ENCODE data around the gene GNB1. TPM values are rescaled to one million over a fixed set of nuclear protein-coding genes. Genes with fewer than 3 reads are reported as not detected.

Gene GNB1
- total RNA-seq, 1 donor from 2014 or later, result 97.3 TPM

DNA sequence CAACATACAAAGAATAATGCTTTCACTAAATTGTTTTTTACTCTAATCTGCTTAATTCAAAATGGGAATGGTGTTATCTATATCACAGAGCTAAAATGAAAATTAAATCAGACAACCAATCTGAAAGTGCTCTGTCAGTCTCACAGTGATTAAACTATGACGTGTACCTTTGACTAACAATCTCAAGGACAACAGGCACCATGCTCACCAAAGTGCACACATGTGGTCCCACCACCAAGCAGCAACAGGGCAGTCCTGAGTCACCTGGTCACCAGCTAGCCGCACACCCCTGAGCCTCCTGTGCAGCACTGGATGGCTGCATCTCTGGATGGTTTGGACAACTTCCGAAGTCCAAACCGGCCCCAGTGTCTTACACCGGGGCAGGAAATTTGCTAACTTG, 58.1 kb downstream of the GNB1 start:
- DNase-seq (ENCODE audit: low spot score), result no peak
- ATAC-seq, result peak; percentile 17

DNA sequence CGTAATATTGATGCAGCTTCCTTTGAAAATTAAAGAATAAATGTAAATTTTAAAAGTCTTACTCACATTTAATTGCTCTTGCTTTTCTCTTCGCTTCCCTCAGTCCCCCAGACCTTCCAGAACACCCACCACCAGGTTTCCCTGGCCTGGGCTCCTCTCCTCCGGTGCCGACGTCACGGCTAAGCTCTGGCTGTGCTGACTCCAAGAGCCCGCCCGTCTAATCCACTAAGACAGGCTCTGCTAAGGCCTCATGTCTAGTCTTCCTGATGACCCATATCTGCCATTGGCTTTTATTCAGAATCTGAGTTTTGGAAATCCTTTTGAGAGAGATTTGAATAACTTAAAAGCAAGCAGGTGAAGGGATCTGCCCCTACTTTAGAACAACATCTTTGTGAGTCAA, 58.7 kb downstream of the GNB1 start:
- DNase-seq (ENCODE audit: low spot score) (no peak), ATAC-seq (no peak)

DNA sequence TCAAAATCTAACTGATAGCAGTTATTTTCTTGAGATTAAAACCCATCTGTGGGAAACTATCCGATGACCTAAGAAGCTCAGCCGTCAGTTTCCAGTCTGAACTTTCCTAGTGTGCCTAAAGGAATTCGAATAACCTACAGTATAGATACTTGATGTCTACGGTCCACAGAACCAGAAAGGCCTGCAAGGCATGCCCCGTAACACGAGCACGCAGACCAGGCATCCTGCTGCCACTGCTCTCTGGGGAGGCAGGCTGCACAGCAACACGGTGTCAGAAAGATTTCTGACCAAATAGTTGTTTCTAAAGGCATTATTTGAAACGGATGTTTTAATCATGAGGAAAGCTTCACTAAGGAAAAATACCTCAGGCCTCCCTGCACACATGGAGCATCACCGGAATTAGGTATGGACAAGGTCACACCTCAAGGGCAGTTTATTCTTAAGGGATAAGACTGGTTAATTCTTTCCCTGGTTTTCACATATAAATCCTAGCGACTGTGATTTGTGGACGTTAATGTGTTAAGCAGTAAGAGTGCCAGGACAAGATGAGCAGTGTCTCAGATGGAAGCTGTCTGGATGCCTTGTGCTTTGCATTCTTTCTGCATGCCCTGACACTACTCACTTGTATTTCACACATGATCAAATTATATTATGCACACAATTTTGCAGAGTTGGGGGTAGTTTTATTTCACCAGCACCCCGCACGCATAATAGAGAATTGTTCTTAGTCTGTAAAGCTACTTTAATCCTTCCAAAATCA, 63.6 kb downstream of the GNB1 start:
- DNase-seq (ENCODE audit: low spot score), result no peak
- no peak for ATAC-seq

DNA sequence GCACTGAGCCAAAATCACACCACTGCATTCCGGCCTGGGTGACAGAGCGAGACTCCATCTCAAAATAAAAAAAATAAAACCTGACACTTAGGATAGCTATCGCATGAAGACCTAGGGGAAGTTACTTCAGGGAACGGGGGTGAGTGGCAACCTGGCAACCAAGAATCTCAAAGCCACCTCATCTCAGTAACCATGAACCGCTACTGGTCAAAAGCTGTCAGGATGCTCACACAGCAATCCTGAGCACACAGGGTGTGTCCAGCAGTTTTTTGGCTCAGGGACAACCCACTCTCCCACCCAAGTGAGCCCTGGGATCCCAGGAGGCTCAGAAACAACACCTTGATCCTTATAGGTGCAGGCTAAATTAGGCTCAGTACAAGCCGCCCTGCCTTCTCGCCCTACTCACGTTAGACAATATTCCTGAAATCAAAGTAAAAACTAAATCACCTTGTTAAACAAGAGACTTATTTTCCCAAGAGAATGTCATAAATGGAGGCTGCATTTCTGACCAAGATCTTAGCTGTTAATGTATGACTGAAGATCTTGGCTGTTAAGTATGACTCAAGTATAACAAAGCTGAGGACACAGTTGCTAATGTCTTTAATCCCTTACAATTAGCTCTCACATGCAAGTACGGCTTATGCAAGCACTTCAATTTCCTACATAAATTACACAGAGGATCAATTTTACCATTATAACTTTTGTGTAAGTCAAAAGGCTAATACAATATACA, 64.4 kb downstream of the GNB1 start:
- ATAC-seq, result no peak

DNA sequence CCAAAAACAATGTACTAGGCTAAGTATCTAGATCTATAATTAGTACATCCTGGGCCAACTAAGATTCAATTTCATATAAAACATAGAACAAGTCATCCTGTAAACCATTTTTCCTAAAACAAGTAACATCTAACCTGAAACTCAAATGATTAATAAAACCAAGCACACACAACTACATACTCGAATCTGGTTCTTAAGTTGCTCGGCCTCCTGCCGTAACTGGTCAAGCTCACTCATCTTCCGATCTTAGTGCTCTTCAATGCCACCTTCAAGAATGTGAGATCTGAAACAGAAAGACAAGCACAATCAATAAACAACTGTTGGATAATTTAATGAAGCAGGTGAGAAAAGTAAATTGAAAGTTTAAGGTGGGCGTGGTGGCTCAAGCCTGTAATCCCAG, 65.7 kb downstream of the GNB1 start:
- ATAC-seq, result no peak

More for the DNA sequence above, 64.4 kb downstream of the GNB1 start:
- no peak for DNase-seq (ENCODE audit: low spot score)

DNA sequence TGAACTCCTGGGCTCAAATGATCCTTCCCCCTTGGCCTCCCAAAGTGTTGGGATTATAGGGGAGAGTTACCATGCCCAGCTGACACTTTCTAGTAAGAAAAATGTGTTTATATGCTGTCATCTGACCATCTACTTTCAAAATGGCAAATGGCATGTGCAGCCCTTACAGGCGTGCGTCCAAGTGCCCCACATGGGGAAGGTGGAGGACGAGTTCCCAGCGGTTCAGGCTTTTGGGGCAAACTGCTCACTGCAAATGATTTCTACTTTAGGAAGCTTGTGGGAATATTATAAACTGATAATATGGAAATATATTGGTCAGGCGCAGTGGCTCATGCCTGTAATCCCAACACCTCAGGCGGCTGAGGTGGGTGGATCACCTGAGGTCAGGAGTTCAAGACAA, 71.1 kb downstream of the GNB1 start:
- no peak for DNase-seq (ENCODE audit: low spot score)
- ATAC-seq, result no peak

More for the DNA sequence above, 65.7 kb downstream of the GNB1 start:
- no peak for DNase-seq (ENCODE audit: low spot score)

DNA sequence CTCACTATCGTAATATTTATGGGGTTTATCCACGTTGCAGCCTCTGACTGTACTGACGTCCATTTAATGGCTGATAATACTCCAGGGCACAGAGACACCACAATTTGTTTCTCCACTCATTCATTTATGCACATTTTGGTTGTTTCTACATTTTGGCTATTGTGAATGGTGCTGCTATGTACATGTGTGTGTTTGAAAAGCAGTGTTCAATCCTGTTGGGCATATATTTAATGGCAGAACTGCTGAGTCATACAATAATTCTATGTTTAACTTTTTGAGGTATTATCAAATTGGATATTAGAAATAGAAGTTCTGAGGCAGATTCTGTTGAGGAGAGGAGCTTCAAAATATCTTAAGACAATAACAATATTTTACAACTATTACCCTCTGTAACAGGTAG, 73.7 kb downstream of the GNB1 start:
- ATAC-seq, result no peak
- no peak for DNase-seq (ENCODE audit: low spot score)

DNA sequence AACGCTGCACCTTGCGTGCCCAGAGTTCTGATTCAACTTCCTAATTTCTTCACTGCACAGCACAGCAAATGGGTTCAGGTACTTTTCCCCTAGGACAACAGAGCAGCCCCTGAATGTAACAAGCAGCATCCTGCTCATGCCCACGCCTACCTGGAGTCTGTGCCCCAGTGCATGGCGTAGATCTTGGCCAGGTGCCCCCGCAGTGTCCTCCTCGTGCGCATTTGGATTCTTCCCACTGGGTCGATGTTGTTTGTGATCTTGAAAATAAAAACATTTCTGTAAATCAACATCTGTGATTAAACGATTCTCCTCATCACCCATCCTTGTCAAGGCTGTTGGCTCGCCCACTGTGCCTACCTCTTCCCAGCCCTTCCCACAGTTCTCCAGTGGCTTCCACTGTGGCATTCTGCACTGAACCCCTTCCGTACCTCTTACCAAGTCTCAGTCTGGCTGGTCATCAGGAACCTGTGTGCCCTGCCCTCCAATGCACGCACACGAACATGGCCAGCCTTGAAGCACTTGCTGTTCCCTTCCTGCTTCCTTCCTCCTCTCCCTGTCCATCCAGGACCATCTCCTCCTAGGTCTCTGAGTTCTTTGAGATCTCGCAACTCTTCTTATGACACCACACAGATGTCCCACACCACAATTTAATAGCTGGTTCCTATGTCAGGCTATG, 75.1 kb downstream of the GNB1 start:
- ATAC-seq, result peak; percentile 24
- DNase-seq (ENCODE audit: low spot score), result no peak

DNA sequence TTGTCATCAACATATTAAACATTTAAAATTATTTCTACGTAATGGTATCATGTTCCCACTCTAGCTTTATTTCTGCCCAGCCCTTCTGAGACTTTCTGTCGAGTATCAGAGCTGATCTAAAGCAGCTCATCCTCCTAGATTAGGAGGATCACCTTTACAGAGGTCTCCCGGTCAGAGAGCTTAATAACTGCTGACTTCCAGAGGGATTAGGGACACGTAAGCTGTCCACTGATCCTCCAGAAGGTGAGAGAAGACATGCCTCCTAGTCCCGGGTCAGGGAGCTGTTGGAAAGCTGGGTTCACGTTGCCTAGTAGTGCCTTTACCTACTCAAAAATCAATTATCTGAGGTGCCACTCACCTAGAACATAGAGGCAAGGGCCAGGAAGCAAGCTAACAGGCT, 81.4 kb downstream of the GNB1 start:
- ATAC-seq (no peak), DNase-seq (ENCODE audit: low spot score) (no peak)

DNA sequence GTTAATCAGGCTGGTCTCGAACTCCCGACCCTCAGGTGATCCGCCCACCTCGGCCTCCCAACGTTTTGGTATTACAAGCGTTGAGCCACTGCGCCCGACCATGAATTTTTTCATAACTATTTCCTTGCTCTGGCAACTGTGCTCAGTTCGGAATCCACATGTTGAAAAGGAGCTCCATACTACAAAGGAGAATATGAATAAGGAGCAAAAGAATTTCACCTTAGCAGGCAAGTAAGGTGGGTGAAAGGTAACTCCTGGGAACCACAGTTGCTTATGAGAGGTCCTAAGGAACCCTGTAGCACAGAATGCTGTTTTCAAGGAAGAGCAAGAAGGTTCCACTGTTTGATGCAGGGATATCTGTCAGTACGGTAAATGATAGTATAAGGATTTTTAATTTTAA, 82.7 kb downstream of the GNB1 start:
- DNase-seq (ENCODE audit: low spot score), result no peak
- ATAC-seq, result no peak

DNA sequence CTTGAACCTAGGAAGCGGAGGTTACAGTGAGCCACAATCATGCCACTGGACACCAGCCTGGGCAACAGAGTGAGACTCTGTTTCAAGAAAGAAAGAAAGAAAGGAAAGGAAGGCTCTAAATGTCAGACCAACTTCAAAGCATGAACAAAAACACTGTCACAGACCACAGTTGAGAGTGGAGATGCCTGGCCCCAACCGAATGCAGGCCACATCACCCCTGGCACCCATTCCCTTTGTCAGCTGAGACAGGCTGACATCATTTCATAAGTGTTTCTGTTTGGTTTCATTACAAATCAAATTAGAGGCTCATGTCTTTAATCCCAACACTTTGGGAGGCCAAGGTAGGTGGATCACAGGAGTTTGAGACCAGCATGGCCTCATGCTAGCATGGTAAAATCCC, 84.0 kb downstream of the GNB1 start:
- no peak for DNase-seq (ENCODE audit: low spot score)
- no peak for ATAC-seq

DNA sequence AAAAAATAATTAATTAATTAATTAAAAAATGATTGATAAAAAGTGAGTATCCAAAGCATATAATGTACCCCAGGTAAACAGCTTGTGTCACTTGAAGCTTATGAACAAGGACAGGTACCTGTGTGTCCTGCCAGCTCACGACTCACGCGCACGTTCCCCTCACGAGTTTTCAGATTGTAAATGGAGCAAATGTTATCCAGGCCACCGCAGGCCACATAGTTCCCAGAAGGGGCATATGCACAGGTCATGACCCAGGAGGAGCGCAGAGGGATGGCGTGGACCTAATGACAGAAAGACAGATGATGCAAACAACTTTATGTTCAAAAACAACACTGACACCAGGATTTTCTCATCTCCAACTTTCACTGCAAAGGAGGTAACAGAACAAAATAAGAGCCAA, 86.6 kb downstream of the GNB1 start:
- DNase-seq (ENCODE audit: low spot score), result no peak
- no peak for ATAC-seq

DNA sequence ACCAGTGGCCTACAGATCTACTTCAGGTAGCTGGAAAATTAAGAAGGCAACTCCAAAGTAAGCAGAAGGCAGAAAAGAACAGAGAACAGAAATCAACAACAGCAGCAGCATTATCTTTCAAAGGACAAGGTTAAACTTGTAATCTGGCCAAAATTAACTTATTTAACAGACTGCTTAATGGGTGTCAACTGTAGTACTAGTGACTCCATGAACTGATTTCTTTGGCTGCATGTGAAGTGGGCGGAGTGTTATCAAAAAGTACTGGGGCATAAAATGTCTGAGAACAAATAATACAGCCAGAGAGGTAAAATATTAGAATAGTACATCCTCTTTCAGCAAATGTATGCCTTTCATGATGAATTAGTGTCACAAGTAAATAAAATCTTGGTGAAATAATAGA, 88.0 kb downstream of the GNB1 start:
- ATAC-seq (no peak), DNase-seq (ENCODE audit: low spot score) (no peak)

DNA sequence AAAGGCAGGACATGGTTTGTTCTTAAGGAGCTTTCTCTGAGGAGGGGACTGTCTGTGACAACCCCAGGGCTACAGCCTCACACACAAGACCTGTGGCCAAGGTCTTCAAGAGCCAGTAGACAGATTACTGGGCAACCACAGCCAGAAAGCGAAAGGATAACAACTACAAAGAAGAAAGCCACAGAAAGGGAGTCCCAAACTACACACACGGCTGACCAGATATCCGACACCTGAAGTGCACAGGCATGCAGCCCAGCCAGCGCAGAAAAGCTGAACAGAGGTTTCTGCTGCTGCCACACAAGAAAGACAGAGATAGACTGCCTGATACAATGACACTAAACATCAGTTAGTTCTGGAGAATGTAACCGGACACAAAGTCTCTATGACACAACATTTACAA, 91.2 kb downstream of the GNB1 start:
- ATAC-seq, result no peak
- DNase-seq (ENCODE audit: low spot score), result no peak

DNA sequence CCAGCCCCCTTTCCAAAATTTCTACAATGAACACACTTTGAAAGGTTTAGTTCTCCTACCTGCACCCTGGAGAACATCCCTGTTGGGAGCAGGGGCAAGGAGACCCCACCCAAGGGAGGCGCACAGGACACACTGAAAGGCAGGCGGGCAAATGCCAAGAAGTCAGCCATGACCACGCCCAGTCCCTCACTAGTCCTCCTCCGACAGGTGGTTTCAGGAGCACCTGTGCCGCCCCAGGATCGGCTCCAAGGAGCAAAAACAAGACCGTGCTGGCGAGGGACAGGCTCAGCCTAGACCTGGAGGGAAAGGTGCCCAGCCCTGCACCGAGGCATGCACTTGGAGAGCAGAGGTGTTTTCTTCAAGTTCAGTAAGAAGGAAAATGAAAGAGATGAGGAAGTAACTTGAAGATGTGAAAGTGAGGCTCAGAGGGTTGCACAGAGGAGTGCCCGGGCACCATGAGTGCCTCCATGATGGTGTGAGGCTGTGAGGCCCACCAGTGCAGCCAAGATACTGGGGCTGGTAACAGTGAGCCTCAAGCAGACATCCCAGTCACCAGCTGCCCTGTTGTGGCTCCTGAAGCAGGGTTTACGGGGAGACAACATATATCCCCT, 93.1 kb downstream of the GNB1 start:
- DNase-seq (ENCODE audit: low spot score) (no peak), ATAC-seq (no peak)

DNA sequence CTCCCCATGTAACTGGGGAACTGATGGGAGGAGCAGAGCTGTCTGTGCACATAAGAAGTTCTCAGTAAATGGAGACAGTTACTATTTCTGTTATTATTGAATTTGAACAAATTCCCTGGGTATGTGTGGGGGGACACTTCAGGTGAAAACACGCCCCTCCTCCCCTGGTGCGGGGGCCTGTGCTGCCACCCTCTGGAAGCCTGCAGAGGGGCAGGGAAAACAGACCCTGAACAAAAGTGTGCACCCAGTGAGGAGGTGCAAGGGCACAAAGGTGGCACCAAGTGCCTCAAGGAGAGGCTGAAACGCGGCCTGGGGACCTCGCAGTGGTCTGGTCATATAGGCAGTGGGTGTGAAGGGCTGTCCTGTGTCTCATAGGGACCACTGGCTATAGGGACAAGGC, 94.4 kb downstream of the GNB1 start:
- no peak for DNase-seq (ENCODE audit: low spot score)
- ATAC-seq, result peak; percentile 68

DNA sequence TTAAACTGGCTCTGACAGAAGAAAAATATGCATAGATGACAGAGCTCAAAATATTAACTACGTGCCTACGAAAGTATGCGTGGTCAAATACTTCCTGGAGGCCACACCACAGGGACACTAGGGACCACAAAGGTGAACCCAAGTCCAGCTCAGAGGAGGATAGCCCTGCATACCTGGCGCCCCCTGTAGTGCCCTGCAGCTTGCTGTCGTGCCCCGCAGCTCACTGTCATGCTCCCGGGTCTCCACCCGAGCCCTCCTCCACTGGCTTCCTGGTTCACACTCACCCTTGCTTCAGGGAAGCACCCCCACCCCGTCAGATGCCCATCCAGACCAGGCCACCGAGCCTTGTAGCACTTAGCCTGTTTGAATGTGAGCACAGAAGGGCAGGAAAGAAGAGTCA, 95.9 kb downstream of the GNB1 start:
- ATAC-seq (no peak), DNase-seq (ENCODE audit: low spot score) (no peak)

DNA sequence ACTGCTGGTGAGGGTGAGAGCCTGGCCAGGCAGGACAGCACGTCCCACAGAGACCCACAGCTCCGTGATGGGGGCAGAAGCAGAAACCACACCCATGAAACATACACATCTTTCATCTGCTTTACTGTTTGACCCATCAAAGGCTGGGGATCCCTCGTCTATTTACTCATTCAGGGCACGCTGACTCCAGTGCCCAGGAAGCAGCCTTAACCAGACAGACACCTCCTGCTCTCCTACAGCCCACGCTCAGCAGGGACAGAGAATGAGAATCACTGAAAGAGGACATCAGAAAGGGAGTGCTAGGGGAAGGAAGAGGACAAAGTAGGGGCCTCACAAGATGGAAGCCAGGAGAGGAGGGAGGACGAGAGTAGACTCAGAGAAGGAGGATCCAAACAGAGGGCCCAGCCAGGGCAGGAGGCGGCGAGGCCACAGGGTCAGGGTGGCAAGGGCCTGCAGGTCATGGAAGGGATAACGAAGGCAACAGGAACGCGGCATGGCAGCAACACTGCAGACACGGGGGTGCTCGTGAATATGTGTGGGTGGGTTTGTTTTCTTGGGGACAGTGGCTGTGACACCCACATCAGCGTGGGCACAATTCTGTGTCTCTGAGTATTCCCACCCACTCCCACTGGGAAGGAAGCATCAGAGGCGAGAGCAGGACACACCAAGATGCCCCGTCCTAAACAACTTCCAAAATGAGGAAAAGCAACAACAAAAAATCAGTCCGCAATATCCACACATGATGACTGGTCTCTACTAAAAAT, 97.2 kb downstream of the GNB1 start:
- ATAC-seq (no peak), DNase-seq (ENCODE audit: low spot score) (no peak)

DNA sequence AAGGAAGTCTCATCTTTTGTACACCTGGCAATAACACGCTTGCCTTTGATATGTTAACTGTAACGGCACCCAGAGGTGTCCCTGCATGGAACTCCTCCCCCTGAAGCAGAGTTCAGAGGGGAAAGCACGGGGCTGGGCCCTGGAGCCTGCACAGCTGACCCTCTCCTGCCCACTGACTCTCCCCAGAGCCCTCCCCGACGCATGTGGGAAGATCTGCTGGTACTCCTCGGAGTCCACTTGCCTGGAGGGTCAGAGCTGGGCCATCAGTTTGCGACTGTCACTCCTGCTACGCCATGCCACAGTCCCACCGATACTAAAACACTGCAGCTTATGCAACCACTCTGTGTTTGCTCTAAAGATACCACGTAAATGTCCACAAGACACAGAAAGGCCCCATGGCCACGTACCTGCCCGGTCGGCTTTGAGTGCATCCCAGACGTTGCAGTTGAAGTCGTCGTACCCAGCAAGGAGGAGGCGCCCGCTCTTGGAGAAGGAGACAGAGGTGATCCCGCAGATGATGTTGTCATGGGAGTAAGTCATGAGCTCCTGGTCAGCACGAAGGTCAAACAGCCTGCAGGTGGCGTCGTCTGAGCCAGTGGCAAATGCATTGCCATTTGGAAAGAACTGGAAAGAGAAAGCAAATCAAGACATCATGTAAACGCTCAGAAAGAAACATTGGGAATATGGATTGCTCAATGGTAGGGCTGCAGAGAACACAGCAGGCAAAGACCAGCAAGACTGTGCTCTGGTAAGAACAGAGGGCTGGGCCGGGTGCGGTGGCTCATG, 102.0 kb downstream of the GNB1 start:
- peak; percentile 66 for ATAC-seq
- DNase-seq (ENCODE audit: low spot score), result no peak

DNA sequence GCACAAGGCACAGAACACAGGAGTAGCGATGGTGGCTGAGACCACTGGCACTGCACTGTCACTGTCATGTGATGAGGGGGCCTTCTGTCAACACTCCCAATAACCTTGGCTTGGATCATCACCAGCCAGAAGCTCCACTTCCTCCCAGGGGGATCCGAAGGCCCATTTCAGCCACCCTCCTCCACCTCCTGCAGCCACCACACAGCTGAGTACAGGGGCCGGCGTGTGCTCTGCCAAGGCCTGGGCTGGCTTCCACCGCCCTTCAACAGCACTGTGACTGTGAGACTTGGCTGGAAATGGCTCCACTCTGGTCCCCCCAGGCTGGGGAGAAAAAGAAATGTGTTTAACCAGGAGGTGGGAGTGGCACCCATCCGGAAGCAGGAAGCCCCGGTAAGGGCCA, 102.8 kb downstream of the GNB1 start:
- no peak for DNase-seq (ENCODE audit: low spot score)
- no peak for ATAC-seq
